ENCODE measurements around the gene S100A11.

S100A11 gene

GRCh38 chr1:151984313-151984956 is 52.4 kb downstream of the S100A11 start:
- no peak for DNase-seq (ENCODE audit: low spot score)

Data from Ammon's horn (tissue), 1 donor.